ENCODE measurements around the gene HS1BP3.
A peak's percentile ranks its signal among the peaks of the same experiment; 100 is the strongest.

The HS1BP3 gene

DNA sequence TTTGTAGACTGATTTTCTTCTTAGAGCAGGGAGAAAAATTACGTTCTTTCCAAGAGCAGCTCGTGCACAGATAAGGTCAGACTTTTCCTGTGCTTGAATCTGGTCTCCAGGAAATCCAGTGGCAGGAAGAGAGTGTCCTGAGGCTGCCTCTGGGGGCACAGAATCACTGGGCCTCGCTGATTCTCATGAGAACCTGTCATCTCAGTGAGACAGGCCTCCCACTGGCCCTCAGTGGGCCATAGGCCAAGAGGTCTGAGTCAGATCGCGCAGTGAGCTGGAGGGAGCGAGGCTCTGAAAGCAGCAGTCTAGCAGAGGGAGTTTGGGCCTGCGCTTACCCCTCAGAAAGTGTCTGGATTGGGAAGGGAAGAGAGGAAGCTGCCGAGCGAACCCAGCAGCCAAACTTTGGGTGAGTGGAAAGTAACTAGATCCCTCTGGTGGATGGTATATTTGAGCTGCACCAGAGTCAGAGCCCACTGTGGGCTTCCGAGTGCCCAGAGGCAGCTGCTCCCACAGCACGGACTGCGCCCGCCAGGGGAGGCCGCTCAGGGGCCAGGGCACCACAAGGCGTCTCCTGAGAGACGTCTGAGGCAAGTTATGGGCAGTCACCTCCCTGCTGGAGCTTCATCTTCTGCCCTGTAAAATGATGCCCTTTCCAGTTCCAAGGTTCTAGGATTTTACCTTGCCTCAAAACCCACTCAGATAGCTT, 24.2 kb upstream of the HS1BP3 start:
- DNase-seq (ENCODE audit: low read depth in 2 of 2) = peak; percentile 14 to 18

DNA sequence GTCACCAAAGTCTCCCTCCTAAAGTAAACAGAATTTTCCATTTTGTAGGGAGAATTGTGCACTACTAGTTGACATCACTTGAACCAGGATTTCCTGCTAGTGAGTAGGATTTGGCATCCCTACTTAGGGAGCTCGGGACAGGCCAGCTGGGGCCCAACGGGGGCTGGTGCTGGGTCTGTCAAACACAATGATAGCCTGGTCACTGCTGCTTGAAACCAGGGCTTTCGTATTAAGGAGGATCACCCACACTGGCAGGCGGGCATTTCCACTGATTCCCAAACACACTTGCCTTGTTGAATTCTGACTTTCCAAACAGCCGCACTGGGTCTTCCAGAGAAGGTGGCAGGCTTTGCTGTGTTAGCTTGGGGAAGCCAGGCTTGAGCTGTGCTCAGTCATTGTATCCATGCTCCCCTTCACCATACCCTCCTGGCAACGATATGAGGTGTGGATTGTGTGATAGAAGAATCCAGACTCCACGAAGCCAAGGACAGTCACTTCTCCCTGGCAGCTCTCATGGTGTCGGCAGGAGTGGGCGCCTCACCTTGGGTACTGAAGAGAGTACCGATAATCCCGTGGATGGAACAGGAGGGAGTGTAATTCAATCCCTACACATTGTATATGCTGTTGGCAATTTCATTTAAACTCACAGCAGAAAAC, 23.5 kb upstream of the HS1BP3 start:
- DNase-seq (ENCODE audit: low read depth in 2 of 2) = no peak

DNA sequence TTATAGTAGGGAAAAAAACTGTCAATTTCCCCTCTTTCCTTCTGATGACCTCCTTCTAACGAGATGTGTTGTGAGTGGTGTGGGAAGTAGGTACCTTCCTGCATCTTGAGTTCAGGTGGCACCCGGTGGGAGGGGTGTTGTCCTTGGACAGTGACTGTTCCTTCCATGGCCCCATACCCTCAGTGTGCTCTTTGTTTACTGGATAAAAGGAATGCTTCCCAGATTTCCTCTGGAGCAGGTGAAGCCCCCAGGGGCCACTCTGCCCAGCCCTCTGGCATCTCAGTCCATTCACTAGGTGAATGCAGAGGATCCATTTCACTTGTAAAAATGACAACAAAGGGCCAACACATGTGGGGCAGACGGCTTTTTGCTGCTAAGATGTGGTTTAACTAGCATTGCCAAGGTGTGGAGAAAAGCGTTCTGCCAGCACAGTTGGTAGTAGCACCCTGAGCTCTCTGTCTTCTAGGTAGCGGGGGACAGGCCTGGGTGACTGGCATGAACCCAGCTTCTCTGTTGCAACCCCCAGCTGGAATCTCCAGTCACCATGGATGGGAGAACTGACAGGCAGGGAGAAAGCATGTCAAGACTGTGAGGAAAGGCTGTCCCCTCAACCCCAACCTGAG, 22.9 kb upstream of the HS1BP3 start:
- no peak for DNase-seq (ENCODE audit: low read depth in 2 of 2)

DNA sequence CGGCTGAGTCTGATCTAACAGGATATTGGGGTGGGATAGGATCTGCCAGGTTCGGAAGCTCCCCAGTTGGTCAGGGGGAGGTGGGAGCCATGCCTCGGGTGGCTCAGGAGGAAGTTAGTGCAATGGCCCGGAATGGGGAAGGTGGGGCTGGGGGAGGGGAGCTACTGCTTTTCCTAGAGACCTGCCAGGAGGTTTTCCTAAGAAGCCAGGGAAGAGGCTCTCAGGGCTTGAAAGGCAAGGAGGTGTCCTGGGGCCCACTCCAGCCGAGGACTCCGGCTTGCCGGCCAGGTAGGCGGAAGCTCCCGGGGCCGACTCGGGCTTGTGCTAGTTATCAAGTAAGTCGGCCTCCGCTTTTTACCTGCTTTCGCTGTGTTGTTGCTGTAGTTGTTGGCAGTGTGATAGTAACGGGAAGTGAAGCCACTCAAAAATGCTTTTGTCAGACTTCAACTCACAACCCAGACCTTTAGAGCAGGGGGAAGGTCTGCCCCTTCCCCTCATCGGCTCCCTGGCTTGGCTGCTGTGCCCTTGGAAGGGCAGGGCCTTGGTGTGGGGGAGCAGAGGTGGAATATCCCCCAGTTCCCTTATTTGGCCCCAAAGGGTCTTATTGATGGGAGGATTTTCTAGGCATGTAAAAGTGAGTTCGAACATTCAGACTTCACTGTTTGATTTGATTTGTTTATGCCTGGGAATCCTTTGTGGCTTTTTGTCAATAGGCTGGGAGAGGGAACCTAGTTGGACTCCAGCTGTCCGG, 21.5 kb upstream of the HS1BP3 start:
- no peak for DNase-seq (ENCODE audit: low read depth in 2 of 2)

DNA sequence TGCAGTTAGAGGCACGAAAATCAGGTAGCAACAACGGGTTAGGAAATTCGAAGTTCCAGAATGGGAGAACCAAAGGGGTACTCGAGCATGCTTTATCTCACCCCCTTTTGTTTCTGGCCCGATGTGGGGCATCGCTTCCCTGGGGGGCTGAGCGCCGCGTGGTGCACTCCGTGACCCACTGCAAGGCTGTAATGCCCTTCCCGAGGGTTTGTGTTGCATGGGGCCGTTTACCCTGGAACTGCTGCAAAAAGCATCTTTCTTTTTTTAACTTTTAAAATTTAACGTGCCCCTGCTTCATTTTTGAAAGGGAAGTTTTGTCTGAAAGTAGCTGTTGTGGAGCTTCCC, 20.8 kb upstream of the HS1BP3 start:
- DNase-seq (ENCODE audit: low read depth in 2 of 2) = no peak

DNA sequence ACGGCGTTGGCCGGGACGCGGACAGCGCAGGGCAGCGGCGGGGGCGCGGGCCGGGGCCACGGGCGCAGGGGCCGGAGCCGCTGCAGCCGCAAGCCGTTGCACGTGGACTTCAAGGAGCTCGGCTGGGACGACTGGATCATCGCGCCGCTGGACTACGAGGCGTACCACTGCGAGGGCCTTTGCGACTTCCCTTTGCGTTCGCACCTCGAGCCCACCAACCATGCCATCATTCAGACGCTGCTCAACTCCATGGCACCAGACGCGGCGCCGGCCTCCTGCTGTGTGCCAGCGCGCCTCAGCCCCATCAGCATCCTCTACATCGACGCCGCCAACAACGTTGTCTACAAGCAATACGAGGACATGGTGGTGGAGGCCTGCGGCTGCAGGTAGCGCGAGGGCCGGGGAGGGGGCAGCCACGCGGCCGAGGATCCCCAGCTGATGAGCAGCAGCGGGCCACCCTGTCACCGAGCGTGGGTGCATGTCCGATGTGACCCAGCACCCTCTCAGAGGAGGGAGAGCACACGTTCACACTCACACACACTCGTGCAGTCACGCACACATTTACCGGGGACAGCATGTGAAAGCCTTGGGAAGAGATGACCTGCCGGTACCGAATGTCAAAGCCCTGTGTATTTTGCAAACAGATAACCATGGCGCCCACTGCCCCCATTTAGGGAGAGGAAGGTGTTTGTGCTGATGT, 20.3 kb upstream of the HS1BP3 start:
- DNase-seq (ENCODE audit: low read depth in 2 of 2) = no peak

DNA sequence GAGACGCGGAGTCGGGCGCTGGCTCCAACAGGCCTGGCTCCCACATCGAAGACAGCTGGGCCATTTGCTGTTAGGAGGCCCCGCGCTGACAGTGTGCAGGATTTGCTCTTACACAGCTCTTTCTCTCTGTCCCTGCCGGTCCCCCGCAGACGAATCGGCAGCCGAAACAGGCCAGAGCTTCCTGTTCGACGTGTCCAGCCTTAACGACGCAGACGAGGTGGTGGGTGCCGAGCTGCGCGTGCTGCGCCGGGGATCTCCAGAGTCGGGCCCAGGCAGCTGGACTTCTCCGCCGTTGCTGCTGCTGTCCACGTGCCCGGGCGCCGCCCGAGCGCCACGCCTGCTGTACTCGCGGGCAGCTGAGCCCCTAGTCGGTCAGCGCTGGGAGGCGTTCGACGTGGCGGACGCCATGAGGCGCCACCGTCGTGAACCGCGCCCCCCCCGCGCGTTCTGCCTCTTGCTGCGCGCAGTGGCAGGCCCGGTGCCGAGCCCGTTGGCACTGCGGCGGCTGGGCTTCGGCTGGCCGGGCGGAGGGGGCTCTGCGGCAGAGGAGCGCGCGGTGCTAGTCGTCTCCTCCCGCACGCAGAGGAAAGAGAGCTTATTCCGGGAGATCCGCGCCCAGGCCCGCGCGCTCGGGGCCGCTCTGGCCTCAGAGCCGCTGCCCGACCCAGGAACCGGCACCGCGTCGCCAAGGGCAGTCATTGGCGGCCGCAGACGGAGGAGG, 19.6 kb upstream of the HS1BP3 start:
- no peak for DNase-seq (ENCODE audit: low read depth in 2 of 2)

DNA sequence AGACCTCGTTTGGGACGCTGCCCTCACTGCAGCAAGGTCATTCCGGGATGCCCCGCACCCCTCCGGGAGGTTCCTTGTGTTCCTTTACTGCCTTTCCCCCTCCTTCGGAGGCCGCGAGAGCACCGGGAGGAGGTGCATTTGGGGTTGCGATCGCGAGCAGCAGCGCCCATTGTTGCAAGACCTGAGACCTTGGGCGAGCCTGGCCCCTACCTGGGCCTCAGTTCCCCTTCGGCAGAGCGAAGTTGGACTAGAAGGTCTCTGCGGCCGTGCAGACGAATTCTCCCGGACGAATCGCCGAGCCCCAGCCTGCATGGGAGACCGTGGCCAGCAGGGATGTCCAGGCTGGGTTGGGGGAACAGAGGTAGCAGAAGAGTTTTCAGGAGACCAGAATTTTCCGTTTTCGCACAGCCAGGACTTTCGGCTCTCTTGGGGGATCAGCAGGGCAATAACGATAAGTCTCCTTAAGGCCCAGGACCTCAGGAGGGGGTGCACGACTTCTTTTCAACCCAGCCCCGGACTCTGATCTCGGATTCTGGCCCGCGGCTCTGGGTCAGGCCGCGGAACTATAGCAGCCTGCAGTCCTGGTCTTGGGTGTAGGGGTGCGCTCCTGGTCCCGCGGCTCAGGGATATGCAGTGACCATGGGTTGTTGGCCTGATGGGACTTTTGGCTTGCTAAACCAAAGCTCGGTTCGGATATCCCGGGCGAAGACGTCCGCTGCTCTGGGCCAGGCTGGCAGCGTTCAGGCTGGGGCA, 18.8 kb upstream of the HS1BP3 start:
- DNase-seq (ENCODE audit: low read depth in 2 of 2) = no peak

DNA sequence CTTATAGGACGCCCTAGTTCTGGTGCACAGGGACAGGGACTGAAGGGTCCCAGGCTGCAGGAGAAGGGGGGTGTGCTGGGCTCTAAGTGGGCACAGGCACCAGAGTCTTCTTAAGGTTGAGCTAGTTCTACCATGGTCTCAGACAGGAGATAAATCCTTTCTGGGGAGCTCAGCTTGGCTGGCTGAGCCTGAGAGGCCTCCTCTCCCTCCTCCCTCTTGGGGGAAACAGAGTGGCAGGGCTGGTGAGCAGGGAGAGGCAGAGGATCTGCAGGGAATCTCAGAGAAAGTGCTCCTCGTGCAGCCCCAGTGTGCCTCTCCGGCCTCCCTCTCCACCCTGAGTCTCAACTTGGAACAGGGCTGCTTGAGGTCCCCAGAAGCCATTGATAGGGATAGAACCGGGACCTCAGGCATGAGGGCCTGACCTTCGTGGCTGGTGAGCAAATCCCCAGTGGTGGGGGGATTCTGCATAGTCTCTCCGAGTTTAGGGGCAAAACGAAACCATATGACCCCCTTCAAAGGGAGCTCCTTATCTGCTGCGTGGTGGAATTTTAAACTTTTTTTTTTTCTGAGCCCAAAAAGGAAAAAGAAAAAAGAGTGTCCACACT, 18.1 kb upstream of the HS1BP3 start:
- DNase-seq (ENCODE audit: low read depth in 2 of 2) = no peak

DNA sequence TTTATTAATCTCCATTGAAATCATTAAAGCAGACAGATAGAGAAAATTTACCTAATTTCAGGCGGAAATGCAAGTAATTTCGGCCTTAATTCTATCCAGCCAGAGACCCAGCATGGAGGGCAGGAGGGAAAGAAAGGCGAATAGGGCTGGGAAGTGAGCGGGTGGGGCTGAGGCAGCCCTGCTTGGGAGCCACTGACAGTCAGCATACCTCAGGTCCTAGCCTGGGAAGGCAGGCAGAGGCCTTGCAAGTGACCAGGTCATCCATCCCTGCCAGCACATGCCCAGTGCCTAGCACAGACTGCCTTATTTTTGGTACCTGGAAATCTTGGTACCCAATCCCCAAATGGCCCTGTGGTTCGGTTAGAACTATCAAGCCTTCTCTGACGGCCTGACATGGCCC, 17.6 kb upstream of the HS1BP3 start:
- DNase-seq (ENCODE audit: low read depth in 2 of 2) = no peak

DNA sequence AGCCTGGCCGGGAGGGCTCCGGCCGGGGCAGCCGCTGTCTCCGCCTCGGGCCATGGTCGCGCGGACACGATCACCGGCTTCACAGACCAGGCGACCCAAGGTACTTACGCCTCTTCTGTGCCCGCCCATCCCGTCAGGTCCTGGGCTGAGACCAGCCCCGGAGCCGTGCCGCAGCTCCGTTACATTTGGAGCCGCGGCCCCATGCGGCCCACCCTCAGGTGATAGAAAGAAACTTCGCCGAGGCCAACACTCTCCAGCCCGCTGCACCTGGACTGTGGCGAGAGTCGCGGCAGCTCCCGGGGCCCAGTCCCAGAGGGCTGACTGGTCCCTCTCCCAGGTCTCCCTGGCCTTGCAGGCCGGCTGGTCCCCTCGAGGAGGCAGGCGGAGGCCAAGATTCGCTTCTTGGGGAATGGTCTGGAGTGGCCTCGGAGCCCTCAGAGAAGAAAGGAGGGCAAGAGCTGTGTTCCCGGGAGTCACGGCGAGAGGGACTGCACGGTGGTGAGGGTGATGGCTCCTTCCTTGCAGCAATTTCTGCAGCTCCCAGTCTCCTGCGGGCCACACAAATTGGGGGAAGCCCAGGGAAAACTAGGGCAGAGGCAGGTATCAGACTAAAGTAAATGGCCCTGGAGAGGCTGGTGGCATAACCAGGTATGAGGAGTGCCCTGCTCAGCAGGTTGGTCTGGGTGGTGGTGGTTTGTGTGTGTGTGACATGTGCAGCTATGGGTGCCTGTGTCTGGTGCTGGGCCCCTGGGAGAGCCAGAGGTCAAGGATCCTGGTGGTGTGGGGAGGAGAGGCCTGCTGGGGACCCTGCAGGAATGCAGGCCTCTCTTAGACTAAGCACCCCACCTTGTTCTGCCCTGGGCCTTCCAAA, 16.9 kb upstream of the HS1BP3 start:
- DNase-seq (ENCODE audit: low read depth in 2 of 2) = no peak

DNA sequence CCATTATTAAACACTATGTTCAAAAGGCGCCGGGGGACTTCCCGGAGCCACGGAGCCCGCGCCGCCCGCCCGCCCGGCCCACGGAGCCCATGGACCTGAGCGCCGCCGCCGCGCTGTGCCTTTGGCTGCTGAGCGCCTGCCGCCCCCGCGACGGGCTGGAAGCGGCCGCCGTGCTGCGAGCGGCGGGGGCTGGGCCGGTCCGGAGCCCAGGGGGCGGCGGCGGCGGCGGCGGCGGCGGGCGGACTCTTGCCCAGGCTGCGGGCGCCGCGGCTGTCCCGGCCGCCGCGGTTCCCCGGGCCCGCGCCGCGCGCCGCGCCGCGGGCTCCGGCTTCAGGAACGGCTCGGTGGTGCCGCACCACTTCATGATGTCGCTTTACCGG, 16.2 kb upstream of the HS1BP3 start:
- no peak for DNase-seq (ENCODE audit: low read depth in 2 of 2)

DNA sequence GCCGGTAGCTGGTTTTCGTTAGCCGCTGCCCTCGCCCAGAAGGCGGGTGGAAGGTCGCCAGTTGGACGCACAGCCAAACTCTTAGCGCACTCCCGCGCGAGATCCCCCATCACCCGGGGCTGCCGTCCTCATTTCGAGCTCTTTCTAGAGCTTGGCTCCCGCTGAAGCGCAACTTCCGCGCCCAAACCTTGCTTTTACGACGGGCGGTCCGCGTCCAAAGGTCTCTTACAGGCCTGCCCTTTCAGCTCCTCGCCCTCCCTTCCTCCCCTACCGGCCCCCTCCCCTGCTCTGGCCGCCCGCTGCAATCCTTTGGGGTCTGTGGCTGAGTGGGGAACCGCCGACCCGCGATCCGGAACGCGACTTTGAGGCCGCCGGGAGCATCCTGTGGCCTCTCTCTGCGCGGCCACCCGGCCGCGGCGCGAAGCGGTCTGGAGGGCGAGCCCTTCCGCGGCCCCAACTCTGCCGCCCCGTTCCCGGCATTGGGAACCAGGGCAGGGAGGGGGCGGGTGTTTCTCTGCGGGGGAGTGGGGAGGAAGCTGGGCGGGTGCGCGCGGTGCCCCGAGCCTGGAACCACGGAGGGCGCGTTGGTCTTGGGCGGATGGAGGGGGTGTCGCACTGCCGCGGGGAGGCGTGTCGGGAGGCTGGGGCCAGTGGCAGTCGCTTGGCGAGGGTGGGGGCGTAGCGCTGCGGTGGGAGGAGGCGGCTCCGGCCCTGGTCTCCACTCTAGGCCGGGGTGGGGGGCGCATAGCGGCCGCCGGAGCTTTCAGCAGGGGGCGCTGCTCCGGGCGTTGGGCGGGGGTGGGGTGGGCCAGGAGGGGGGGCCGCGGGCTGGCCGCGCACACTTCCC, 15.6 kb upstream of the HS1BP3 start, which contains the start of gene GDF7:
GDF7 (plus strand) TSS at position 841 of the 847 bp plus-strand sequence. CDS start 96 bp downstream, outside the sequence.
- DNase-seq (ENCODE audit: low read depth in 2 of 2) = no peak

DNA sequence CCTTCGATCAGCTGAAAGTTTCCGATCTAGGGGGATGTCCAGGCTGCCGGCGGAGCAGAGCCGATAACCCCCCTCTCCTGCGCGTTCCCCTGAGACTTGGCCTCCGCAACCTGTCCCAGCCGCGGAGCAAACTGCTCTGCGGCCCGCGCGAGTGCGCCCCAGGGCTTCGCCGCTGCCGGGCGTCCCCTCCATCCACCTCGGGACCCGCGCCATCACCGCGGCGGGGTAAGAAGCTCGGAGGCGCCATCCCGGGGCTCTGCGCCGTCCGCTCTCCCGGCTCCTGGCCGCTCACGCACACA, 15.1 kb upstream of the HS1BP3 start:
- no peak for DNase-seq (ENCODE audit: low read depth in 2 of 2)

DNA sequence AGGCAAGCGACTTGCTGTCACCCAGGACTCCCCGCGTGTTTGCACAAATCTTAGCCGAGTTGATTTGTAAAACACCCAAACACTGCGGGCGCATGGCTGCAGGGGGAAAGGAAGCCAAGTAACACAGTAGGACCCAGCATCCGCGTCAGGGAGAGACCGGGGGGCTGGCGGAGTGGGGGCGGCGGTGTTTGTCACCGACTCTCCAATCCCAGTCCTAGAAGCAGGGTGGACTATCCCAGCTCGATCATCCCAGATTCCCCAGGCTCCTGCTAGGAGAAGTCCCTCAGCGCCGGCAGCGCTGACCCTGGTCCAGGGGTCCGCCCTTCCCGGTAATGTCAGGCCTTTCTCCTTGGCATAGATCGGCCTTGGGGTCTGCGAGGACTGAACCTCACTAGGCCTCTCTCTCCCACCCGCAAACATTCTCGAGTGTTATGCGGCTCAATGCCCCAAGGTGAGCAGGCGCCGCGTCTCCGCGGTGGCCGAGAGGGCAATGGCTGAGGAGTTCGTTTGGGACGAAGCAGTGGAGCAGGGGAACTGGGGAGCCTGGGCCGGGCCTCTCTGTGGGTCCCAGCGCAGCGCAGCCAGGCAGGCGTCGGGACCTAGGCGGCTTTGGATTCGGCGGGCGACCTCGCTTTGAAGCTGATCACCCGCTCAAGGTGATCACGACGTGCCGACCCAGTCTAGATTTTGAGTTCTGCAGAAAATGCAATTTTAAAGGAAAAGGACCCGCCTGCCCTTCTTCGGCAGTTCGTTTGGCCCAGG, 14.5 kb upstream of the HS1BP3 start:
- DNase-seq (ENCODE audit: low read depth in 2 of 2) = no peak

DNA sequence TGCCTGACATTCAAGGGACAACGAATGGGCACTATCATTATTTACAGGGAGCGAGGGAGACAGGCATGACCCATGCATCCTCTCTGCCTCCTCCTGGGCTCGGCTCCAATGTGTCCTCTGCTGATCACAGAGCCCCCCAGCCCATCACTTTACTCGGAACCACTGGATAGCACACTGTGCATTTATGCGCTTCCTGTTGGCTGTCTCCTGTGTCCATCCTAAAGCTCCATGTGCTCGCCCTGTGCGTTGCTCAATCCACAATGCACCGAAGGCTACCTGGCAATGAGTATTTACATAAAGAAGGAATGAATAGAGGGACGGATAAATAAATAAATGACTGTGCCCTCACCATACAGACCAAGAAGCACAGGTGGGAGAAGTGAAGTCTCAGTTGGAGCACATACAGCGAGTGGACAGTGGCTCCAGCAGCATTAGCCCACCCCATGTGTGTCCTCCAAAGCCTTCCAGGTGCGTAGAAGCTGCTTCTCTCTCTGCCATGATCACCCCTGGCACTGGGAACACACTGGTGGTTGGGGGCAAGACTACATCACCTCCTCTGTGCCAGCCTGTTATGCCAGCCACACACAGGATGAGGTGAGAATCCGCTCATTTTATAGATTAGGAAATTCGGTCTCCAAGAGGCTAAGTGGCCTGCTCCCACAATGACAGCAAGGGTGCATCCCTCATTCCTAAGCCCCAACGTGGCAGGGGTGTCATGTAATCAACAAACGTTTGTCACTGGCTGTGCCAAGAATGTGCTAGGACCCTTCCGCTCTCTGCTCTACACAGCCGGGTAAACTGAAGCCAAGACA, 13.7 kb upstream of the HS1BP3 start:
- DNase-seq (ENCODE audit: low read depth in 2 of 2) = no peak

DNA sequence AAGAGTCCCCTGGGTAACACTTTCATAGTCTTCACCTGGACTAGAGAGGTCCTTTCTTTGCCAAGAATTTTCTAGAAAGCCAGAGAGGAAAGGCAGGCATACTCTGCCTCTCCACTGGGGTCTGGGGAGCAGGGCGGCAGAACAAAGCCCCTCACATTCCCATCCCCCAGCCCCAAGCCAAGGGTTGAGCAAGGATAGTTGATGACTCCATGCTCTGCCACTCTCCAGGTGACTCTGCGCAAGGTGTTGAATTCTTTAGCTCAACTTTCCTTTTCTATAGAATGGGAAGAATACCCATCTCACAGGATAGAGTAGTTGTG, 13.1 kb upstream of the HS1BP3 start:
- DNase-seq (ENCODE audit: low read depth in 2 of 2) = no peak
